ENCODE results near the gene EXOC6B.

Gene EXOC6B

DNA sequence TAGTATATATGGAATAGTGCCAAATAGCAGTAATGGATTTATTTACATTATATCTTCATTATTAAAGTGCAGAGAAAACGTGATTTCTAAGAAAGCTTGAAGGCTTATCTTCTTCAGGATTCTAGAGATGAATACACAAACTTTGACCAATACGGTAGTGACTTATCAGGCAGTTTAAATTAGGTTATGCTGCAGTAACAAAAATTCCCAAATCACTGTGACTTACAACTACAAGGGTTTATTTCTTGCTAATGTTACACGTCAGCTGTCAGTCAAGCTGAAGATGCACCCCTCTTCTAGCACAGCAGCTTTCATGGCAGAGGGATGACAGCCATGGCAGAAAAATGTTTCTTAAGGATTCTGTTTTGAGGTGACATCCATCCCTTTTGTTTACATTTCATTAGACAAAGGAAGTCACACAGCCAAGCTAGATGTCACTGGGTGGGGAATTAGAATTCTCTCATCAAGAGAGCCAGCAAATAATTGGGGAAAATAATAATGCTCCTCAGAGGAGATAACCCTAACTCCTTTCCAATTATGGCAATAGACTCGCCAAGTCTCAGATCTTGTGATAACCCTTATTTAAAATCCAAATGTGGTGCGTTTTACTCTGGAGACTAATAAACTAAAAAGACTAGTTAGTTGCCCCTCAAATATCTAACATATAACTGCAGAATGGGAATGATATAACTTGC lies 409.9 kb downstream of the EXOC6B start:
- CTCF ChIA-PET: no interaction called here
- TF ChIP-seq CTCF (conservative IDR thresholded peaks at IDR 0.05; ENCODE audit: low read depth): no peak

GRCh38 chr2:72415241-72415661 lies 410.6 kb downstream of the EXOC6B start:
- CTCF ChIA-PET: no interaction called here
- POLR2A ChIA-PET (ENCODE audit: low non-redundant PET): interaction anchor here (0.6 kb wide), 1 partner anchor 377 kb away, joined by 4 read pairs; no protein-coding TSS in a partner anchor
- no peak overlapping the region for H3K27ac ChIP-seq
- TF ChIP-seq CTCF (conservative IDR thresholded peaks at IDR 0.05; ENCODE audit: low read depth): no peak
- no peak for DNase-seq (ENCODE audit: low spot score)

More for the DNA sequence above, 409.9 kb downstream of the EXOC6B start:
- DNase-seq (ENCODE audit: low spot score): no peak
- no peak overlapping the region for H3K27ac ChIP-seq
- POLR2A ChIA-PET (ENCODE audit: low non-redundant PET): interaction anchor here (0.6 kb wide), 1 partner anchor 378 kb away, joined by 4 read pairs; no protein-coding TSS in a partner anchor

GRCh38 chr2:72414137-72414760 lies 411.6 kb downstream of the EXOC6B start:
- CTCF ChIA-PET: no interaction called here
- no peak overlapping the region for H3K27ac ChIP-seq
- no peak for DNase-seq (ENCODE audit: low spot score)
- POLR2A ChIA-PET (ENCODE audit: low non-redundant PET): no interaction called here
- no peak for TF ChIP-seq CTCF (conservative IDR thresholded peaks at IDR 0.05; ENCODE audit: low read depth)

DNA sequence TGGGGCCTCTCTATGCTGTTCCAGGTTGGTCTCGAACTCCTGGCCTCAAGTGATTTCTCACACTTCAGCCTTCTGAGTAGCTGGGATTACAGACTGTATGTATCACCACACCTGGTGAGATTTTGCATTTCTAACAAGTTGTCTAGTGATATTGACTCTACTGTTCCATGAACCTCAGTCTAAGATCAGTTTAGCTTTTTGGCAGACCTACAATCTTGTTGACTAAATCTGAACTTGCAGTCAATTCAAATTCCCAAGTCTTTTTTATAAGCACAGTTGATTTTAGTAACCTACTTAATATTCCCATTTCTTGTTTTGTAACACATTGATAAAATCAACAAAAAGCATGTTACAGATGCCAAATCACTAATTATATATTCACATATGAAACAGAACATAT lies 412.1 kb downstream of the EXOC6B start:
- no peak for DNase-seq (ENCODE audit: low spot score)
- POLR2A ChIA-PET (ENCODE audit: low non-redundant PET): no interaction called here
- H3K27ac ChIP-seq: no peak overlapping the region
- no peak for TF ChIP-seq CTCF (conservative IDR thresholded peaks at IDR 0.05; ENCODE audit: low read depth)
- CTCF ChIA-PET: no interaction called here

- no peak for DNase-seq (ENCODE audit: low spot score)
- TF ChIP-seq CTCF (conservative IDR thresholded peaks at IDR 0.05; ENCODE audit: low read depth): no peak
- ChIA-PET POLR2A (ENCODE audit: low non-redundant PET) (no interaction called here), CTCF (interaction anchor here (0.8 kb wide), 1 partner anchor 45 kb away, joined by 3 read pairs; no protein-coding TSS in a partner anchor)
- no peak overlapping the region for H3K27ac ChIP-seq
Measured at GRCh38 chr2:72412214-72412613, 413.6 kb downstream of the EXOC6B start.

GRCh38 chr2:72399879-72400278 lies 426.0 kb downstream of the EXOC6B start:
- H3K27ac ChIP-seq: no peak overlapping the region
- TF ChIP-seq CTCF (conservative IDR thresholded peaks at IDR 0.05; ENCODE audit: low read depth): no peak
- ChIA-PET CTCF (no interaction called here), POLR2A (ENCODE audit: low non-redundant PET) (no interaction called here)
- DNase-seq (ENCODE audit: low spot score): no peak
